Measurements from ENCODE around the gene LCE3B. TPM values are rescaled to one million over a fixed set of nuclear protein-coding genes. Genes with fewer than 3 reads are reported as not detected.

The LCE3B gene
- polyA plus RNA-seq, 1 donor from 2014 or later = not detected

DNA sequence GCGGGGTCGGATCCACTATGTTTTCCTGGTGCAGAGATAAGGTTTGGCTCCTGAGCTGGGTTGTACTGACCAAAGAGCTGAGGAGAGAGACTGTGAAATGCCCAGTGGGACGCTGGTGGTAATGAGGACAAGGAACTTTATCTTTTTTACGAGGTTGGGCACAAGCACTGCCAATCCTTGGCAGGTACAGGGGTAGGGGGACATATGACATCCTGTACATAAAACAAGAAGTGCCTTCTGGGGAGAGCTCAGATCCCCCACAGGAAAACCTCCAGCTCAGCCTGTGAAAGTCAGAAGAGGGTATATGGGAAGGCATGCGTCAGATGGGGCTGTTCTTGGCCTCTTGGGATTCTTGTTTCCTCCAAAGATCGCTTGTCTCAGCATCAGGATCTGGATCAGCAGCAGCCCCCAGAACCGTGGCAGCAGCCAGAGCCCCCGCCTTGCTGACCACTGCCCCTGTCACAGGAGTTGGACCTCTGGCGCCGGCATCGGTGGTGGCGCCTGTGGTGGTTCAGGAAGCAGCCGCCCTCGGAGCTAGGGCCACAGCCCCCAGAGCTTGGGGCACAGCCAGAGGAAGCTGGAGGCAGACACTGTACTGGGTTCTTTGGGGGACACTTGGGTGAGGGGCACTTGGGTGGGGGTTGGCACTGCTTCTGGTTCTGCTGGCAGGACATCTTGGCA lies 47.9 kb upstream of the LCE3B start:
- no peaks in the 10 kb centered on the region for H3K9me3 ChIP-seq (ENCODE audit: low read length)
- H3F3A ChIP-seq (ENCODE audit: insufficient read depth, low read length, poor library complexity, severe bottlenecking) = no peaks in the 10 kb centered on the region
- no peaks in the 10 kb centered on the region for H4K20me1 ChIP-seq (ENCODE audit: insufficient read depth)
- H3K27ac ChIP-seq (ENCODE audit: low read length) = no peak overlapping the region
- H3K4me2 ChIP-seq (ENCODE audit: low read length) = no peak overlapping the region
- no peak overlapping the region for H2AFZ ChIP-seq (ENCODE audit: low read depth, low read length)
- H3K27me3 ChIP-seq (ENCODE audit: insufficient read depth, low read depth, low read length) = no peaks in the 10 kb centered on the region
- no peaks in the 10 kb centered on the region for H3K79me2 ChIP-seq (replicated peaks; ENCODE audit: insufficient read depth, low read length)
- no peaks in the 10 kb centered on the region for H3K9me2 ChIP-seq (ENCODE audit: insufficient read depth, low read length)
- no peaks in the 10 kb centered on the region for H3K36me3 ChIP-seq (ENCODE audit: insufficient read depth, low read length)
- TF ChIP-seq MXI1 (conservative IDR thresholded peaks at IDR 0.05; ENCODE audit: poor library complexity, severe bottlenecking) (no peak), EZH2 (IDR thresholded peaks at IDR 0.05; ENCODE audit: borderline replicate concordance, insufficient read depth, low read length, poor library complexity, severe bottlenecking) (no peak), TAF1 (IDR thresholded peaks at IDR 0.05; ENCODE audit: low read depth) (no peak), CTCF (IDR thresholded peaks at IDR 0.05; ENCODE audit: poor library complexity, severe bottlenecking) (no peak), POLR2AphosphoS5 (IDR thresholded peaks at IDR 0.05) (no peak), REST (IDR thresholded peaks at IDR 0.05; ENCODE audit: borderline replicate concordance) (no peak), EP300 (conservative IDR thresholded peaks at IDR 0.05; ENCODE audit: poor library complexity, severe bottlenecking) (no peak), RAD21 (conservative IDR thresholded peaks at IDR 0.05) (no peak), SMC3 (conservative IDR thresholded peaks at IDR 0.05; ENCODE audit: poor library complexity) (no peak)
- H3K4me3 ChIP-seq (ENCODE audit: low read length) = no peak overlapping the region
- H3K9ac ChIP-seq (ENCODE audit: low read length) = no peak overlapping the region

DNA sequence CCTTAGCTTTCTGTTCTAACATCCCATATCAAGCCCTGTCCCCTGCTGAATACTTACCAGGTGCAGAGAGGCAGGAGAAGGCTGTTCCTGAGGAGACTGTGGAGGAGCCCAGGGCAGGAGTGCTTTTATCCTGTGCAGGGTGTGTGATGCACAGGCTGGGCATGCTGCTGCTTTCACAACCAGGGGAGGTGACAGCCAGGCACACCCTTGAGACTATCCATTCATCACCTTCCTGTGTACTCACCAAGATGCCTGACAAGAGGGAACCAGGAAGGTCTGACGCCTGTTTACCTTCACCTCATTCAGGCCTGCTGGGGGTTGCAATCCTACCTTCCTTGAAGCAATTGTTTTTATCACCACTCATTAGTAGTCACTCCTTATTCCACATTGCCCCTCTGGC lies 46.9 kb upstream of the LCE3B start, which contains the start of gene LCE3E:
Gene LCE3E, minus strand, starts transcription at position 100 of the 400 bp plus-strand sequence. CDS start 572 bp downstream, outside the sequence.
- Histone ChIP-seq H3K9me3 (ENCODE audit: low read length) (no peaks in the 10 kb centered on the region), H3K36me3 (ENCODE audit: insufficient read depth, low read length) (no peaks in the 10 kb centered on the region), H3K9ac (ENCODE audit: low read length) (no peak within 1 kb of the TSS), H3K27me3 (ENCODE audit: insufficient read depth, low read depth, low read length) (no peaks in the 10 kb centered on the region), H3K79me2 (replicated peaks; ENCODE audit: insufficient read depth, low read length) (no peaks in the 10 kb centered on the region), H3K27ac (ENCODE audit: low read length) (no peak within 1 kb of the TSS), H3K9me2 (ENCODE audit: insufficient read depth, low read length) (no peaks in the 10 kb centered on the region), H3F3A (ENCODE audit: insufficient read depth, low read length, poor library complexity, severe bottlenecking) (no peaks in the 10 kb centered on the region), H3K4me3 (ENCODE audit: low read length) (no peak within 1 kb of the TSS), H2AFZ (ENCODE audit: low read depth, low read length) (no peak within 1 kb of the TSS), H4K20me1 (ENCODE audit: insufficient read depth) (no peaks in the 10 kb centered on the region), H3K4me2 (ENCODE audit: low read length) (no peak within 1 kb of the TSS)
- no peak for TF ChIP-seq SMC3 (conservative IDR thresholded peaks at IDR 0.05; ENCODE audit: poor library complexity)
- no peak for TF ChIP-seq RAD21 (conservative IDR thresholded peaks at IDR 0.05)
- TF ChIP-seq POLR2AphosphoS5 (IDR thresholded peaks at IDR 0.05) = no peak
- TF ChIP-seq CTCF (IDR thresholded peaks at IDR 0.05; ENCODE audit: poor library complexity, severe bottlenecking) = no peak
- no peak for TF ChIP-seq MXI1 (conservative IDR thresholded peaks at IDR 0.05; ENCODE audit: poor library complexity, severe bottlenecking)
- no peak for TF ChIP-seq REST (IDR thresholded peaks at IDR 0.05; ENCODE audit: borderline replicate concordance)
- no peak for TF ChIP-seq EP300 (conservative IDR thresholded peaks at IDR 0.05; ENCODE audit: poor library complexity, severe bottlenecking)
- TF ChIP-seq TAF1 (IDR thresholded peaks at IDR 0.05; ENCODE audit: low read depth) = no peak
- TF ChIP-seq EZH2 (IDR thresholded peaks at IDR 0.05; ENCODE audit: borderline replicate concordance, insufficient read depth, low read length, poor library complexity, severe bottlenecking) = no peak

Measured in neural cell (in vitro differentiated cells).